ENCODE measurements around the gene FAM156A.

GRCh38 chrX:52983321-52984000 is 25.1 kb upstream of the FAM156A start:
- TF ChIP-seq CTCF (IDR thresholded peaks at IDR 0.05) (no peak), POLR2AphosphoS5 (IDR thresholded peaks at IDR 0.05) (no peak), POLR2A (IDR thresholded peaks at IDR 0.05) (no peak)

Measured in prostate gland (tissue), 2 donors.